ENCODE results near the gene CCDC74A. TPM values are rescaled to one million over a fixed set of nuclear protein-coding genes. Genes with fewer than 3 reads are reported as not detected.
A peak's percentile ranks its signal among the peaks of the same experiment; 100 is the strongest.
"Not testable (repeated sequence)": the region's sequence is repeated elsewhere in the genome, so short reads cannot be mapped to it uniquely, and the experiment has no call there.

The CCDC74A gene
- total and polyA plus RNA-seq, 9 of the 15 experiments (the other 6 are each of a cell fraction or from before 2014, with no cell fraction given): 1.1 to 38.1 (median 9.6) TPM

DNA sequence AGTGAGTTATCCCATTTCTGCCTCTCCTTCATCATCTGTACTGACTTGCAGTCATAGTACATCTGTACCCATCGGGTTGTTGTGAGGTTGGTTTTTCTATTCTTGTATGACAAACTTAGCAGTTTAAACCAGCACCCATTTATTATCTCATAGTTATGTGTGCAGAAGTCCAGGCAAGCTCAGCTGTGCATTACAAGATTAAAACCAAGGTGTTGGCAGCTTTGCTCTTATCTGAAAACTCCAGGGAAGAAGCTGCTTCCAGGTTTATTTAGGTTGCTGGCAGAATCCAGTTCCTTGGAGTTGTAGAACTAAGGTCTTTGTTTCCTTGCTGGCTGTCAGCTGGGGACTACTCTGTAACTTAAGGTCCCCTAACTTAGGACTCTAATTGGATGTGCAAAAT lies 32.2 kb upstream of the CCDC74A start:
- POLR2A ChIA-PET: interaction anchor here (0.6 to 0.8 kb wide), 2 partner anchors 9 to 87 kb away, joined by 3 read pairs; no protein-coding TSS in a partner anchor
- H3K4me2 ChIP-seq (ENCODE audit: insufficient read depth, low read length); ATAC-seq; H4K20me1 ChIP-seq (replicated peaks; ENCODE audit: control insufficient read depth, insufficient read depth, low read length); in situ Hi-C loops (cut with MboI); FAIRE-seq; H3K9ac ChIP-seq (ENCODE audit: insufficient read depth in 1 of 2, low read depth in 2 of 2, low read length in 2 of 2); H3K27me3 ChIP-seq (ENCODE audit: control insufficient read depth in 2 of 2, insufficient read depth in 2 of 2, low read length in 2 of 2); H3K9me3 ChIP-seq (replicated peaks; ENCODE audit: control insufficient read depth, insufficient read depth, low read depth, low read length); H3K4me3 ChIP-seq; CTCF ChIA-PET (ENCODE audit: low intra/inter-chr PET ratio); H2AFZ ChIP-seq (ENCODE audit: low read depth, low read length); intact Hi-C loops (cut with micrococcal nuclease); H3K27ac ChIP-seq (ENCODE audit: extremely low read depth, low read depth, low read length); H3K9me1 ChIP-seq (ENCODE audit: control insufficient read depth, insufficient read depth, low read length); BruUV-seq (replicated peaks); TF ChIP-seq TEAD4 (CRISPR knock-in tag; IDR thresholded peaks at IDR 0.05; ENCODE audit: borderline replicate concordance): not testable (repeated sequence)
- TF ChIP-seq TCF3 (CRISPR knock-in tag; IDR thresholded peaks at IDR 0.05) (peak; percentile 73), TEAD4 (IDR thresholded peaks at IDR 0.05; ENCODE audit: low read length) (peak; percentile 46; the same call in 1 of the 2 replicates), CBFA2T2 (conservative IDR thresholded peaks at IDR 0.05) (peak; percentile 57; the same call in 1 of the 2 replicates), TAL1 (IDR thresholded peaks at IDR 0.05) (peak; percentile 55), MTA2 (IDR thresholded peaks at IDR 0.05; ENCODE audit: low read depth) (0 out of 2 replicates have a peak, but pooled peaks have one; percentile 18), CBFA2T3 (IDR thresholded peaks at IDR 0.05) (peak; percentile 74), NCOR1 (IDR thresholded peaks at IDR 0.05) (peak; percentile 25; the same call in 1 of the 2 replicates), GATA2 (CRISPR knock-in tag; IDR thresholded peaks at IDR 0.05) (peak; percentile 21; the same call in 1 of the 2 replicates)
- WGBS (ENCODE audit: insufficient coverage, low coverage, missing lambda C conversion rate): 29% methylated on average over 1 of the region's 1 CpG
- peaks cover 40% of the 10 kb centered on the region; the same call in 2 of the 3 replicates for H3K36me3 ChIP-seq (ENCODE audit: control insufficient read depth, insufficient read depth, low read length)
- peaks cover 76% of the 10 kb centered on the region for H3K79me2 ChIP-seq (ENCODE audit: control insufficient read depth, insufficient read depth, low read length)
- H3K4me1 ChIP-seq (replicated peaks in 1 of 2; ENCODE audit: control insufficient read depth in 2 of 2, insufficient read depth in 2 of 2, low read length in 2 of 2): peaks cover 6 to 22% of the 10 kb centered on the region in 2 experiments; a peak in 4 of 5 replicates
- DNase-seq (ENCODE audit: extremely low read depth in 1 of 4, low spot score in 3 of 4): peak in 1 of 4 experiments; percentile 40

DNA sequence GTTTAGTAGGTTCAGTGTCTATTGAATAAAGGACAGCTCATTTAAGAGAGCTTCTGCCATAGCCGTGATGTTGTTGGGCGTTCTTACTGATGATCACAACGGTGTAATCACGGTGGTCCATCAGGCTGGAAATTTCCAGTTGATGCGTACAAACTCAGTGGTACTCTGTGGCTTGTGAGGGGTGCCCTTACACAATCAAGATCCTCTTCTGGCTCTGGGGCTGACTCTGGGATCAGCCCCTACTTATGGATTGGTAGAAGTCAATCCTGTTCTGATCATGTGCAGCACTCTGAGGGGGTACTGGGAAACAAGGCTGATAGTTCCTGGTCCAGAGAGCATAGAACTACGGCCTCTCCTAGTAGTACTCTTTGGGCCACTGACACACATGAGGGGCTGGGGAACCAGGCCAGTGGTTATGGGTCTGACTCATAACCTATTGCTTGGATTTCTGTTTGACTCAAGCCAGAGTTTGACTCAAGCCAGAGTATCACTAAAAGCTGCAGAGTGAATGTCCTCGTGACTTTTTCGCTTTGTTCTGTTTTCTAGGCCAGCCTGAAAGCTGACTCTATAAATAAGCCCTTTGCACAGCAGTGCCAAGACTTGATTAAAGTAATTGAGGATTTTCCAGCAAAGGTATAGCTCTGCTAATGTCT lies 29.2 kb upstream of the CCDC74A start:
- H3K9me3 ChIP-seq (replicated peaks; ENCODE audit: control insufficient read depth, insufficient read depth, low read depth, low read length); H3K27ac ChIP-seq (ENCODE audit: extremely low read depth, low read depth, low read length); DNase-seq (ENCODE audit: extremely low read depth in 1 of 4, low spot score in 3 of 4); ATAC-seq; POLR2A ChIA-PET; in situ Hi-C loops (cut with MboI); H3K4me3 ChIP-seq; H3K27me3 ChIP-seq (ENCODE audit: control insufficient read depth in 2 of 2, insufficient read depth in 2 of 2, low read length in 2 of 2); H3K9ac ChIP-seq (ENCODE audit: insufficient read depth in 1 of 2, low read depth in 2 of 2, low read length in 2 of 2); H3K9me1 ChIP-seq (ENCODE audit: control insufficient read depth, insufficient read depth, low read length); intact Hi-C loops (cut with micrococcal nuclease); BruUV-seq (replicated peaks); H2AFZ ChIP-seq (ENCODE audit: low read depth, low read length); H3K4me1 ChIP-seq (replicated peaks in 1 of 2; ENCODE audit: control insufficient read depth in 2 of 2, insufficient read depth in 2 of 2, low read length in 2 of 2); FAIRE-seq; H3K4me2 ChIP-seq (ENCODE audit: insufficient read depth, low read length); H4K20me1 ChIP-seq (replicated peaks; ENCODE audit: control insufficient read depth, insufficient read depth, low read length); CTCF ChIA-PET (ENCODE audit: low intra/inter-chr PET ratio): not testable (repeated sequence)
- peaks cover 66% of the 10 kb centered on the region; the same call in 2 of the 3 replicates for H3K36me3 ChIP-seq (ENCODE audit: control insufficient read depth, insufficient read depth, low read length)
- 92% methylated on average over 7 of the region's 8 CpGs for WGBS (ENCODE audit: insufficient coverage, low coverage, missing lambda C conversion rate)
- H3K79me2 ChIP-seq (ENCODE audit: control insufficient read depth, insufficient read depth, low read length): peaks cover 51% of the 10 kb centered on the region

DNA sequence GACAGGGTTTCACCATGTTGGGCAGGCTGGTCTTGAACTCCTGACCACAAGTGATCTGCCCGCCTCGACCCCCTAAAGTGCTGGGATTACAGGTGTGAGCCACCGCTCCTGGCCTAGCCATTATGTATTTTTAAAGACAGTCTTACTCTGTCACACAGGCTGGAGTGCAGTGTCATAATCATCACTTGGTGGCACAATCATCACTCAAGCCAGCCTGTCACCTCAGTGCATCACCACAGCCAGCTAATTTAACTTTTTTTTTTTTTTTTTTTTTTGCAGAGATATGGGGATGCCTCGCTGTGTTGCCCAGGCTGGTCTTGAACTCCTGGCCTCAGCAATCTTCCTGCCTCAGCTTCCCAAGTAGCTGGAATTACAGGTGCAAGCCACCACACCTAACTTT lies 24.1 kb upstream of the CCDC74A start:
- H3K4me2 ChIP-seq (ENCODE audit: insufficient read depth, low read length); BruUV-seq (replicated peaks); H3K9me1 ChIP-seq (ENCODE audit: control insufficient read depth, insufficient read depth, low read length); H3K27ac ChIP-seq (ENCODE audit: extremely low read depth, low read depth, low read length); H3K9me3 ChIP-seq (replicated peaks; ENCODE audit: control insufficient read depth, insufficient read depth, low read depth, low read length); H3K4me1 ChIP-seq (replicated peaks in 1 of 2; ENCODE audit: control insufficient read depth in 2 of 2, insufficient read depth in 2 of 2, low read length in 2 of 2); ATAC-seq; CTCF ChIA-PET (ENCODE audit: low intra/inter-chr PET ratio); DNase-seq (ENCODE audit: extremely low read depth in 1 of 4, low spot score in 3 of 4); H3K4me3 ChIP-seq; FAIRE-seq; H4K20me1 ChIP-seq (replicated peaks; ENCODE audit: control insufficient read depth, insufficient read depth, low read length); H3K27me3 ChIP-seq (ENCODE audit: control insufficient read depth in 2 of 2, insufficient read depth in 2 of 2, low read length in 2 of 2); H3K79me2 ChIP-seq (ENCODE audit: control insufficient read depth, insufficient read depth, low read length); H2AFZ ChIP-seq (ENCODE audit: low read depth, low read length); H3K9ac ChIP-seq (ENCODE audit: insufficient read depth in 1 of 2, low read depth in 2 of 2, low read length in 2 of 2); intact Hi-C loops (cut with micrococcal nuclease): not testable (repeated sequence)
- in situ Hi-C loops (cut with MboI): loop anchor here (25.0 kb wide), 1 partner anchor 1166 kb away; the partner anchor contains the start of gene IMP4
- 91% methylated on average over 3 of the region's 4 CpGs for WGBS (ENCODE audit: insufficient coverage, low coverage, missing lambda C conversion rate)
- POLR2A ChIA-PET: interaction anchor here (0.6 kb wide), 1 partner anchor 1095 kb away, joined by 3 read pairs; no protein-coding TSS in a partner anchor
- H3K36me3 ChIP-seq (ENCODE audit: control insufficient read depth, insufficient read depth, low read length): peaks cover 94% of the 10 kb centered on the region; the same call in 2 of the 3 replicates

Measured in K562 (cell line).